Vagina (tissue), 2 donors: Measurements from ENCODE around the gene GMEB2. TPM values are rescaled to one million over a fixed set of nuclear protein-coding genes. Genes with fewer than 3 reads are reported as not detected.
A peak's percentile ranks its signal among the peaks of the same experiment; 100 is the strongest.
"Not testable (repeated sequence)": the region's sequence is repeated elsewhere in the genome, so short reads cannot be mapped to it uniquely, and the experiment has no call there.

Experiments used
- DNase-seq, 2 donors: peaks; one replicate each; pipeline ENCODE4 v3.0.0-alpha.2; 2017; ENCODE audit errors: extremely low spot score in 2 of 2
- H3K27ac ChIP-seq: fragments of 200-600 bp; sonication (generic); one replicate; pipeline ENCODE4 v1.5.1; 2019
- H3K27me3 ChIP-seq: fragments of 200-600 bp; sonication (generic); one replicate; pipeline ENCODE4 v1.5.1; 2019
- H3K36me3 ChIP-seq, 2 donors: fragments of 200-600 bp; sonication (generic); one replicate each; pipeline ENCODE4 v1.5.1; 2017 to 2019
- H3K4me1 ChIP-seq: fragments of 200-600 bp; sonication (generic); one replicate; pipeline ENCODE4 v1.5.1; 2019
- H3K4me3 ChIP-seq, 2 donors: fragments of 200-600 bp; sonication (generic); 1 replicate in 1 of 2; 2 replicates in 1 of 2; pipeline ENCODE4 v1.5.1; 2016 to 2019
- H3K9me3 ChIP-seq: fragments of 200-600 bp; sonication (generic); one replicate; pipeline ENCODE4 v1.5.1; 2019
- CTCF ChIP-seq, 3 experiments: fragments of 450-650 bp in 2 of 3; fragments of 200-600 bp in 1 of 3; sonication (generic) in 1 of 3; IDR thresholded peaks; one replicate each; pipeline ENCODE4 v1.5.1; 2017 to 2019; ENCODE audit warnings: antibody characterized with exemption in 3 of 3, mild to moderate bottlenecking in 2 of 3, moderate library complexity in 2 of 3
- POLR2A ChIP-seq, 2 donors: fragments of 450-650 bp; IDR thresholded peaks; one replicate each; pipeline ENCODE4 v1.6.1; 2017; ENCODE audit warnings: antibody characterized with exemption in 2 of 2, mild to moderate bottlenecking in 2 of 2, moderate library complexity in 2 of 2
- POLR2AphosphoS5 ChIP-seq, 2 donors: sonication (generic); formaldehyde crosslinking; IDR thresholded peaks; one replicate each; pipeline ENCODE4 v1.9.0; 2017; ENCODE audit warnings: antibody characterized with exemption in 2 of 2, mild to moderate bottlenecking in 2 of 2, low read depth in 1 of 2; ENCODE audit not compliant: insufficient read depth in 1 of 2
- intact Hi-C: fragments of 100-400 bp; cut with DNase I; formaldehyde crosslinking; loops from one replicate; pipeline ENCODE4 v1.15.1; 2023
- total RNA-seq: library from RNA; depleted of rRNA; stranded (reverse); fragments of >200 nt; gene quantifications from one replicate; pipeline ENCODE4 v1.2.3, GENCODE V29; 2016

Gene GMEB2
- total RNA-seq, 1 donor from 2014 or later = 11.3 TPM

GRCh38 chr20:63641792-63642523, 15.1 kb upstream of the GMEB2 start:
- Histone ChIP-seq H3K27ac (peak overlapping the region; percentile 86), H3K36me3 (no peaks in the 10 kb centered on the region), H3K9me3 (no peaks in the 10 kb centered on the region), H3K4me1 (peaks cover 13% of the 10 kb centered on the region), H3K27me3 (no peaks in the 10 kb centered on the region), H3K4me3 (peak overlapping the region; percentile 57 to 70)
- TF ChIP-seq POLR2AphosphoS5 (IDR thresholded peaks at IDR 0.05; ENCODE audit: insufficient read depth in 1 of 2, low read depth in 1 of 2) = peak in 1 of 2 donors; percentile 10
- TF ChIP-seq POLR2A (IDR thresholded peaks at IDR 0.05) = no peak
- peak in 1 of 3 experiments; percentile 50 for TF ChIP-seq CTCF (IDR thresholded peaks at IDR 0.05)
- no peak for DNase-seq
- intact Hi-C loops = no loop called here

- no peak for DNase-seq
- H3K4me1 ChIP-seq = peaks cover 13% of the 10 kb centered on the region
- H3K36me3 ChIP-seq = no peaks in the 10 kb centered on the region
- TF ChIP-seq POLR2AphosphoS5 (IDR thresholded peaks at IDR 0.05; ENCODE audit: insufficient read depth in 1 of 2, low read depth in 1 of 2) = no peak
- TF ChIP-seq POLR2A (IDR thresholded peaks at IDR 0.05) = no peak
- TF ChIP-seq CTCF (IDR thresholded peaks at IDR 0.05) = no peak
- H3K9me3 ChIP-seq = no peaks in the 10 kb centered on the region
- H3K27me3 ChIP-seq = no peaks in the 10 kb centered on the region
- peak overlapping the region; percentile 86 for H3K27ac ChIP-seq
- peak overlapping the region; percentile 36 to 70 for H3K4me3 ChIP-seq
- intact Hi-C loops = no loop called here
Observed at GRCh38 chr20:63641146-63641791, 14.4 kb upstream of the GMEB2 start.

GRCh38 chr20:63640686-63641085, 13.8 kb upstream of the GMEB2 start:
- H3K36me3 ChIP-seq, H3K9me3 ChIP-seq, H3K27me3 ChIP-seq, DNase-seq, intact Hi-C loops: not testable (repeated sequence)
- Histone ChIP-seq H3K4me3 (peak overlapping the region in 1 of 2 donors; percentile 70), H3K27ac (peak overlapping the region; percentile 33), H3K4me1 (peaks cover 13% of the 10 kb centered on the region)

GRCh38 chr20:63640086-63640485, 13.2 kb upstream of the GMEB2 start:
- Histone ChIP-seq H3K9me3 (no peaks in the 10 kb centered on the region), H3K4me1 (peaks cover 13% of the 10 kb centered on the region), H3K36me3 (no peaks in the 10 kb centered on the region), H3K27me3 (no peaks in the 10 kb centered on the region), H3K27ac (peak overlapping the region; percentile 33), H3K4me3 (peak overlapping the region in 1 of 2 donors; percentile 70)
- TF ChIP-seq POLR2AphosphoS5 (IDR thresholded peaks at IDR 0.05; ENCODE audit: insufficient read depth in 1 of 2, low read depth in 1 of 2) (no peak), POLR2A (IDR thresholded peaks at IDR 0.05) (no peak), CTCF (IDR thresholded peaks at IDR 0.05) (no peak)
- intact Hi-C loops = no loop called here
- DNase-seq = no peak

GRCh38 chr20:63639093-63639975, 12.4 kb upstream of the GMEB2 start:
- intact Hi-C loops = no loop called here
- H3K4me3 ChIP-seq = peak overlapping the region in 1 of 2 donors; percentile 70
- peak in 1 of 2 donors; percentile 45 for TF ChIP-seq POLR2AphosphoS5 (IDR thresholded peaks at IDR 0.05; ENCODE audit: insufficient read depth in 1 of 2, low read depth in 1 of 2)
- TF ChIP-seq CTCF (IDR thresholded peaks at IDR 0.05) = no peak
- no peaks in the 10 kb centered on the region for H3K36me3 ChIP-seq
- peaks cover 13% of the 10 kb centered on the region for H3K4me1 ChIP-seq
- no peaks in the 10 kb centered on the region for H3K9me3 ChIP-seq
- H3K27ac ChIP-seq = peak overlapping the region; percentile 33
- H3K27me3 ChIP-seq = no peaks in the 10 kb centered on the region
- no peak for DNase-seq
